ENCODE measurements around the gene SLC24A3.

- TF ChIP-seq CTCF (IDR thresholded peaks at IDR 0.05) (no peak), POLR2A (IDR thresholded peaks at IDR 0.05) (no peak)
These were observed 371.2 kb downstream of the SLC24A3 start for GRCh38 chr20:19583532-19584175.
